OCI-LY7 (cell line): ENCODE measurements around the gene SLC16A8.

Experiments
- EZH2phosphoT487 ChIP-seq: fragments of 200-600 bp; sonication (generic); IDR thresholded peaks from 2 replicates; pipeline ENCODE4 v1.6.1; 2018; ENCODE audit warnings: low read depth, borderline replicate concordance, mild to moderate bottlenecking, mixed run types, antibody characterized with exemption, low read length, moderate library complexity, mixed read lengths
- TF ChIP-seq, protein P1 (sequence below): fragments of 200-600 bp; sonication (generic); conservative IDR thresholded peaks from 2 replicates; pipeline ENCODE4 v1.5.1; 2014; ENCODE audit warnings: mild to moderate bottlenecking, antibody characterized with exemption, low read length, moderate library complexity, mixed read lengths

- TF ChIP-seq, protein P1, sequence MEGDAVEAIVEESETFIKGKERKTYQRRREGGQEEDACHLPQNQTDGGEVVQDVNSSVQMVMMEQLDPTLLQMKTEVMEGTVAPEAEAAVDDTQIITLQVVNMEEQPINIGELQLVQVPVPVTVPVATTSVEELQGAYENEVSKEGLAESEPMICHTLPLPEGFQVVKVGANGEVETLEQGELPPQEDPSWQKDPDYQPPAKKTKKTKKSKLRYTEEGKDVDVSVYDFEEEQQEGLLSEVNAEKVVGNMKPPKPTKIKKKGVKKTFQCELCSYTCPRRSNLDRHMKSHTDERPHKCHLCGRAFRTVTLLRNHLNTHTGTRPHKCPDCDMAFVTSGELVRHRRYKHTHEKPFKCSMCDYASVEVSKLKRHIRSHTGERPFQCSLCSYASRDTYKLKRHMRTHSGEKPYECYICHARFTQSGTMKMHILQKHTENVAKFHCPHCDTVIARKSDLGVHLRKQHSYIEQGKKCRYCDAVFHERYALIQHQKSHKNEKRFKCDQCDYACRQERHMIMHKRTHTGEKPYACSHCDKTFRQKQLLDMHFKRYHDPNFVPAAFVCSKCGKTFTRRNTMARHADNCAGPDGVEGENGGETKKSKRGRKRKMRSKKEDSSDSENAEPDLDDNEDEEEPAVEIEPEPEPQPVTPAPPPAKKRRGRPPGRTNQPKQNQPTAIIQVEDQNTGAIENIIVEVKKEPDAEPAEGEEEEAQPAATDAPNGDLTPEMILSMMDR: no peak
- TF ChIP-seq EZH2phosphoT487: no peak
Measured at GRCh38 chr22:38109371-38110001, 25.5 kb upstream of the SLC16A8 start.
